GM21576 (cell line): Measurements from ENCODE around the gene PLAA.
"Not testable (repeated sequence)": the region's sequence is repeated elsewhere in the genome, so short reads cannot be mapped to it uniquely, and the experiment has no call there.

Experiments used
- ATAC-seq: cut with Tn5 transposase; IDR thresholded peaks from one replicate; pipeline ENCODE4 v1.9.1; 2021; ENCODE audit warnings: mild to moderate bottlenecking, moderate library complexity; ENCODE audit not compliant: unreplicated experiment

Gene PLAA

GRCh38 chr9:26937816-26938371 is 9.1 kb downstream of the PLAA start:
- ATAC-seq, result no peak

DNA sequence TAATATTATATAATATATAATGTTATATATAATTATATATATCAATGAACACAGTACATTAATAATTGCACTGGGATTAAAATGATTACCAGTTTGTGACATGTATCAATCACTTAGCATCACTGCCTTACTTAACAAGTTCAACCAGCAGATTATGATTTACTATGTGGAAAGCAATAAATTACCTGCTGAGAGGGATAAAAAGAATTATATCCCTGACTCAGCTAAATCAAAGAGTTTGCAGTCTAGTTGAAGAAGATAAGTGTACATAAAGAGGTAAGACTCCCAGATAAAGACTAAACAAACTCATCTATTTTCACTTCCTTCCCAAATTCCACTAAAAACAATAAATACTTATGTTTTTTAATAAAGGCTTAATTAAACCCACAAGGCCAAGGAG is 11.2 kb downstream of the PLAA start:
- ATAC-seq, result no peak

- no peak for ATAC-seq
Measured at GRCh38 chr9:26928902-26929495, 18.0 kb downstream of the PLAA start.

DNA sequence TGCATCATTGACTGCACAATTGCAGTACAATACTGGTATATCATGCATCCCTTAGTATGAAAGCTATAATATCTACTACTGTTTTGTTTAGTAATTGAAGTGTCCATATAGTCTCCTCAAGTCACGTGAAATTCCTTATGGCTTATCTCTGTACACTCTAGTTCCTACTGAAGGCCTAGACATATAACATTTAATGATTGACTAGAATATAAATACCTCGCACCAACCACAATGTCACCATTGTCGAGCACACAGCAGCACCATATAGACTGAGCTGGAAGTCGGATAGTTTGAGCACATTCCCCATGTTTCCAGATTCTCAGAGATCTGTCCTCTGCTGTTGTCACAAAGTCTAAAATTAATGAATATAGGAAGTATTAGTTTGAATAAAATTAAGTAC is 21.4 kb downstream of the PLAA start:
- ATAC-seq, result no peak

DNA sequence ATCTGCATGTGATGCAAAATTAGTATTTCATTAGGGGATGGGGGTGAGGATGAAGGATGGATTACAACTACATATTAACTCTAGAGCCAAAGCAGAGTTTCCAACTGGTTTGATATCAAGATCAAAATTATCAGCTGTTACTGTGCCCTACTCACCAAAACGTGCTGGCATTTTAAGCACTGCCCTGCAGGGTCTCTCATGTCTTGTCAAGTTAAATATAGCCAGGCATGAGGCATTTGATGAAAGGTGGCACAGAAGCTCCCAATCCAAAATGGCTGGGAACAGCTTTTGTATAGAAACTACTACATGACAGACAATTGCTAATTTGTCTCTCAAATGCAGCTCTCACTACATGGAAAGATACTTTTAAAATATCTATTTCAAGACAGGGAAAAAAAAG is 27.3 kb downstream of the PLAA start:
- ATAC-seq, result no peak

GRCh38 chr9:26913138-26913668 is 33.8 kb downstream of the PLAA start:
- ATAC-seq, result no peak

DNA sequence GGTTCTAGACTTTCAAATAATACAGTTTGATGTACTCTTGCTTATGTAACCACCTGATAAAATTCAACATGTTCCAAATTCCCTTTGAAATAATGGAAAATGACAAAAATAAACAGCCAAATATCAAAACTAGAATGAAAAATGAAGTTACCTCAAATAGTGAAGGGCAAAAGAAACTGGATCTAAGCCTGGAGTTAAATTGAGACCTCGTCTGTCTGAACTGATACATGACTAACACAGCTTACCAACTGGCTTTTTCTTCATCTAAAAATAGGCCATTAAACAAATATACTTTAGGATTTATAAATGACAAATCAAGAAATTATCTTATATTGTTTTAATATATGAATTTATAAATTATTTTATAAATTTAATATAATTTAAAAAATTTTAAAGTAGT is 42.4 kb downstream of the PLAA start:
- ATAC-seq, result no peak

GRCh38 chr9:26904070-26904469 is 43.0 kb downstream of the PLAA start:
- ATAC-seq, result no peak

DNA sequence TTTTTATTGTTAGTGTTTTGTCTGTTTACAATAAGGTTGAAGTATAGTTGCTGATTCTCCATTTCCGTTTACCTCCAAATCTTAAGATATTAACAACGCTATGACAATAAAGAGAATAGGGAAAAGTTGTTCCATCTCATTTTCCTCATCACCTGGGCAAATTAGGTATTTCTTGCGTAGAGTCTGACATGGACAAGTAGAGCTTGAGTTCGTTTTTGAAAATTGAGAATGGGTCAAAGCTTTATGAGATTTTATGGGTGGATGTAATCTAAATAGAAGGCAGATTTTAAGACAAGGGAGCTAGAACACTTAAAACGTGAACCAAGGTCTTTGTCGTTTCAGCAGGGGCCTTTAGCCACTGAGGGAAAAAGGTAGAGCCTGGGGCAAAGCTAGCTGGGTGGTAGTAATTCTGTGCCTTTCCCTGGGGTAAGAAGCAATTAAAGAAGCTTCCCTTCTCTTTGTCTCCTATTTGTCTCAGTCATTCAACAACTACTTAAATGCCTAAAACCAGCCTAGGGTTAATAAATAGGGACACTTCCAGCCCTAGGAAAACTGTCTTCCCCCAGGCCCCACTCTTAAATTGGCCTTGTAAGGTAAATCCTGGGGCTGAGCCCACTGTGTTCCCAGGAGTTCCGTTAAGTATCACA is 53.9 kb downstream of the PLAA start:
- no peak for ATAC-seq

- peak; percentile 94 for ATAC-seq
Measured at GRCh38 chr9:26892251-26893029, 54.6 kb downstream of the PLAA start, which contains the start of gene CAAP1. CAAP1 (minus strand) TSS chr9:26892802; CDS start chr9:26892715, 87 bp downstream.

- ATAC-seq, result no peak
Measured at GRCh38 chr9:26891726-26892125, 55.3 kb downstream of the PLAA start.

GRCh38 chr9:26888271-26888670 is 58.8 kb downstream of the PLAA start:
- ATAC-seq, result no peak

GRCh38 chr9:26882154-26882553 is 64.9 kb downstream of the PLAA start:
- no peak for ATAC-seq

DNA sequence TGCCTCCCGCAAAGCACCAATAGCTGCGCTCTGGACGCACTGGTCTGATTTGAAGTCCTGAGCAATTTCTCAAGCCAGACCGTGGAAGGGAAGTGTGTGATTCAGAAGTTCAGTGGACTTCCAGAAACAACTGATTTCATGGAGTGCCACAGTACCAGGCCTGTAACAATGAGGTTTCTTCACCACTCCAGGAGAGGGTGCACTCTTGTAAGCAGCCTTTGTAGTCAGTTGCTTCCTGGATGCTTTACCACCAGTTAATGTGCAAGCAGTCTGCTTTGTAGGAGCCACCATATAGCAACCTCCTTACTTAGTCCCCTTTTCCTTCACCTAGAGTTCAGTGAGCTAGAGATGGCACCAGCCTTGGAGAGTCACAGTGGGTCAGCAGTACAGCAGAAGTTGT is 66.8 kb downstream of the PLAA start:
- ATAC-seq, result no peak

GRCh38 chr9:26875155-26875554 is 71.9 kb downstream of the PLAA start:
- ATAC-seq, result not testable (repeated sequence)

DNA sequence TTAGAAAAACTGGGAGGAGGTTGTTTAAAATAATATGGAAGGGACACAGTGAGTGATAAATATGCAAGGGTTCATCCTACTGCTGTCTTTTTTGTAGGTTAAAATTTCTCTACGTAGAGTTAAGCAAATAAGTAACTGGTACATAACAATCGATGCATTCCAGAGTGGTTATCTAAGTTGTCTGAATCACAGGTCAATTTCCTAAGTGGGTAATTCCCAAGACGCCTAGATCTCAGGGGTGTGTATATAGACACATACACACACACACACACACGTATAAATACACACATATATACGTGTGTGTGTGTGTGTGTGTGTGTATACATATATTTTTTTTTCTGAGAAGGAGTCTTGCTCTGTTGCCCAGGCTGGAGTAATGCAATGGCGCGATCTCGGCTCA is 76.8 kb downstream of the PLAA start:
- ATAC-seq, result no peak

GRCh38 chr9:26863074-26863473 is 84.0 kb downstream of the PLAA start:
- no peak for ATAC-seq

DNA sequence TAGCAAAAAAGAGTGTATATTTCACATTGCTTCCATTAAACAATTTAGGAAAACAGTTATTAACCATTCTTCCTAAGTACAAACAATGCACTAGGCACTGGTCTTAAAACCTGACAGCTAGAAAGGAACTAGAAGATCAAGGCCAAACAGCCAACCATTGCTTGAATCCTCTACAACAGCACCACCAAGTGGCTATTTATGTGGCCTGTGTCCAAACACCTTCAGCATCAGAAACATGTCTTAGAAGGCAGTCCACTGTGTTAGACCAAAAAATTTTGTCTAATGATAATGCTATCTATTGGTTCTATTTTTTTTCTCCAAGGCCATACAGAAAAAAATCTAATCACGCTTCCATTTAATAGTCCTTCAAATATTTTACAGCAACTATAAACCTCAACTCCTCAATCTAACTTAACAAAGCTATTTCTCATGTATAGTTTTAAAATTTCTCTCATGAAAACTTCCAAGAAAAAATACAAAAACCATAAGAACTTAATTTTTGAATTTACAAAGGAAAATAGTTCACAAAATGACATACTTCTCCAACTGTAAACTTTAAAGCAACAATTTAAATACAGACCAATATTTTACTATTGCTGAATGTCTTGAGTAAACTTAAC is 90.5 kb downstream of the PLAA start:
- ATAC-seq, result peak; percentile 77
